GM20431 (cell line): Measurements from ENCODE around the gene RSPH9.
"Not testable (repeated sequence)": the region's sequence is repeated elsewhere in the genome, so short reads cannot be mapped to it uniquely, and the experiment has no call there.

ENCODE experiments used
- in situ Hi-C: fragments of 300-500 bp; cut with MseI, MboI; formaldehyde crosslinking; loops from one replicate; pipeline ENCODE4 v1.15.0; 2020; ENCODE audit warnings: low sequenced_read_pairs; ENCODE audit not compliant: unreplicated experiment

RSPH9 gene

GRCh38 chr6:43682724-43683429 lies 38.0 kb downstream of the RSPH9 start:
- in situ Hi-C loops = no loop called here

GRCh38 chr6:43683708-43684455 lies 39.0 kb downstream of the RSPH9 start:
- in situ Hi-C loops = no loop called here

- in situ Hi-C loops = no loop called here
These were observed 42.2 kb downstream of the RSPH9 start for GRCh38 chr6:43687079-43687436.

- in situ Hi-C loops = no loop called here
These were observed 42.9 kb downstream of the RSPH9 start, which contains the start of gene MRPS18A for GRCh38 chr6:43687437-43688347. TSS of gene MRPS18A (minus strand) at chr6:43687791. CDS start at chr6:43687779, 12 bp downstream.

GRCh38 chr6:43689421-43689820 lies 44.6 kb downstream of the RSPH9 start:
- in situ Hi-C loops = no loop called here

GRCh38 chr6:43695215-43695966 lies 50.6 kb downstream of the RSPH9 start:
- in situ Hi-C loops = no loop called here

- in situ Hi-C loops = no loop called here
These were observed 51.1 kb downstream of the RSPH9 start for GRCh38 chr6:43695967-43696291.

- in situ Hi-C loops = no loop called here
These were observed 52.6 kb downstream of the RSPH9 start for GRCh38 chr6:43697421-43697820.

GRCh38 chr6:43698584-43699349 lies 53.9 kb downstream of the RSPH9 start:
- in situ Hi-C loops = no loop called here

- in situ Hi-C loops = no loop called here
These were observed 54.8 kb downstream of the RSPH9 start for GRCh38 chr6:43699564-43700186.

GRCh38 chr6:43700939-43701560 lies 56.2 kb downstream of the RSPH9 start:
- in situ Hi-C loops = not testable (repeated sequence)

GRCh38 chr6:43702171-43702533 lies 57.3 kb downstream of the RSPH9 start:
- in situ Hi-C loops = no loop called here

GRCh38 chr6:43702534-43703440 lies 58.0 kb downstream of the RSPH9 start:
- in situ Hi-C loops = no loop called here

- in situ Hi-C loops = no loop called here
These were observed 58.9 kb downstream of the RSPH9 start for GRCh38 chr6:43703512-43704429.

- in situ Hi-C loops = no loop called here
These were observed 61.2 kb downstream of the RSPH9 start for GRCh38 chr6:43705996-43706395.

GRCh38 chr6:43706788-43707187 lies 62.0 kb downstream of the RSPH9 start:
- in situ Hi-C loops = no loop called here

- in situ Hi-C loops = no loop called here
These were observed 62.4 kb downstream of the RSPH9 start for GRCh38 chr6:43707269-43707668.
